BLaER1 (cell line): ENCODE data around the gene NIPAL1.

Experiments
- H3K27ac ChIP-seq: shearing (Covaris generic); formaldehyde crosslinking; 2 replicates; pipeline ENCODE4 v1.8.1; 2022
- H3K27me3 ChIP-seq: shearing (Covaris generic); formaldehyde crosslinking; 2 replicates; pipeline ENCODE4 v1.8.1; 2022
- H3K36me3 ChIP-seq: shearing (Covaris generic); formaldehyde crosslinking; 2 replicates; pipeline ENCODE4 v1.8.1; 2022
- H3K4me1 ChIP-seq: shearing (Covaris generic); formaldehyde crosslinking; 2 replicates; pipeline ENCODE4 v1.8.1; 2022
- H3K4me2 ChIP-seq: shearing (Covaris generic); formaldehyde crosslinking; 2 replicates; pipeline ENCODE4 v1.8.1; 2022
- H3K4me3 ChIP-seq: shearing (Covaris generic); formaldehyde crosslinking; 2 replicates; pipeline ENCODE4 v1.8.1; 2022
- H3K9ac ChIP-seq: shearing (Covaris generic); formaldehyde crosslinking; 2 replicates; pipeline ENCODE4 v1.8.1; 2022
- H3K9me3 ChIP-seq: shearing (Covaris generic); formaldehyde crosslinking; 2 replicates; pipeline ENCODE4 v1.8.1; 2022
- H4K20me1 ChIP-seq: shearing (Covaris generic); formaldehyde crosslinking; 2 replicates; pipeline ENCODE4 v1.8.1; 2022
- Cebpa-rat ChIP-seq: shearing (Covaris generic); IDR thresholded peaks from 2 replicates; pipeline ENCODE4 v1.8.1; 2022

The NIPAL1 gene

GRCh38 chr4:48074657-48075056 is 58.1 kb downstream of the NIPAL1 start:
- H3K4me3 ChIP-seq, result no peak overlapping the region
- H3K27ac ChIP-seq, result no peak overlapping the region
- no peak overlapping the region for H3K9ac ChIP-seq
- H3K36me3 ChIP-seq, result no peaks in the 10 kb centered on the region; the same call in 1 of the 2 replicates
- no peak for TF ChIP-seq Cebpa-rat
- H3K27me3 ChIP-seq, result no peaks in the 10 kb centered on the region
- H3K4me2 ChIP-seq, result no peak overlapping the region
- peaks cover 7% of the 10 kb centered on the region for H3K4me1 ChIP-seq
- no peaks in the 10 kb centered on the region for H4K20me1 ChIP-seq
- H3K9me3 ChIP-seq, result no peaks in the 10 kb centered on the region

DNA sequence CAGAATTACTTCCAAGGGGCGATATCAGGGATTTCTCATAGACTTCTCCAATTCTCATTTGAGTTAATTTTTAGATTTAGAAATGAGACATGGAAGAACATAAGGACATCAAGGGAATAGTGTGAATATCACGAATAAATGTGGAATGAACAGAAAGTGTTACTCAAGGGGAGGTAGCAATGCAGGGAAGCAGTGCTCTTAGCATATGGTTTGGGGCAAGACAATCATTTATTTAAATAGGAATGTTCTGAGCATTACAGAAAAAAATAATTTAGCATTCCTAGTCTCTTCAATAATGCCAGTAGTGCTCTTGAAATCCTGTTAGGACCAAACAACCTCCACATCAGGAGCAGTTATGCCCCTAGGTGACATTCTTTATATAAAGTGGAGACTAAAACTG is 61.9 kb downstream of the NIPAL1 start:
- Histone ChIP-seq H4K20me1 (no peaks in the 10 kb centered on the region), H3K27me3 (no peaks in the 10 kb centered on the region), H3K4me1 (peaks cover 6% of the 10 kb centered on the region), H3K4me2 (no peak overlapping the region), H3K9me3 (no peaks in the 10 kb centered on the region), H3K4me3 (no peak overlapping the region), H3K9ac (no peak overlapping the region), H3K36me3 (no peaks in the 10 kb centered on the region), H3K27ac (no peak overlapping the region)
- no peak for TF ChIP-seq Cebpa-rat

DNA sequence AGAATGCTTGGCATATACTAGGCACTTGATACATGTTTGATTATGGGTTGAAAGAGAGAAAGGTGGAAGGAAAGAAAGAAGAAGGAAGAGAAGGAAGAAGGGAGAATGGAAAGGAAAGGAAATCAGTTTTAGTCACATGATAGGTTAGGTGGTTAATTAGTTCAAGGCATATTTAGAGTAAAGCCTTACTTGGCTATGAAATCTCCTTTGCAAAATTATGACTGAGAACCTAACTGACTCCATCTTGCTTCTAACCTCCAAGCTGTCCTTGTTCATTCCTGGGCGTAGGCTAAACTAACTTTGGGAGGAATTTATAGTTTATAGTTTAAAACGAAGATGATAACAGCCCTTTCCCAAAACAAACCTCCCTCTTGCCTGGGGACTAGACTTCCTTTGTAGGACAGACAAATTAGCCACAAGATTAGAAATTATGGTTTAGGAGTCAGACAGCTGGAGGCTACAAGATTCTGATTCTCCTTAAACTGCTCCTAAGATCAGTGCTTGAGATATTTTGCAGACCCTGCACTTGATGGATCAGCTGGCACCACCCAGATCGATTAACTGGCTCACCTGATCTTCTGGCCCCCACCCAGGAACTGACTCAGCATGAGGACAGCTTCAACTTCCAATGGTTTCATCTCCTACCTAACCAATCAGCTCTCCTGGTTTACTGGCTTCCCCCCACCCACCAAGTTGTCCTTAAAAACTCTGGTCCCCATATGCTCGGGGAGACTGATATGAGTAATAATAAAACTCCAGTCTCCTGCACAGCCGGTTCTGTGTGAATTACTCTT is 62.5 kb downstream of the NIPAL1 start:
- no peak overlapping the region for H3K27ac ChIP-seq
- no peak overlapping the region for H3K4me2 ChIP-seq
- H3K36me3 ChIP-seq, result no peaks in the 10 kb centered on the region
- no peaks in the 10 kb centered on the region for H4K20me1 ChIP-seq
- TF ChIP-seq Cebpa-rat, result no peak
- H3K9me3 ChIP-seq, result no peaks in the 10 kb centered on the region
- H3K9ac ChIP-seq, result no peak overlapping the region
- H3K4me3 ChIP-seq, result no peak overlapping the region
- no peaks in the 10 kb centered on the region for H3K27me3 ChIP-seq
- H3K4me1 ChIP-seq, result no peaks in the 10 kb centered on the region

- Histone ChIP-seq H3K27me3 (no peaks in the 10 kb centered on the region), H3K9ac (no peak overlapping the region), H3K4me2 (no peak overlapping the region), H3K36me3 (no peaks in the 10 kb centered on the region), H3K27ac (no peak overlapping the region), H4K20me1 (no peaks in the 10 kb centered on the region), H3K4me1 (no peaks in the 10 kb centered on the region), H3K4me3 (no peak overlapping the region), H3K9me3 (no peaks in the 10 kb centered on the region)
- no peak for TF ChIP-seq Cebpa-rat
Measured at GRCh38 chr4:48079972-48080391, 63.4 kb downstream of the NIPAL1 start.

DNA sequence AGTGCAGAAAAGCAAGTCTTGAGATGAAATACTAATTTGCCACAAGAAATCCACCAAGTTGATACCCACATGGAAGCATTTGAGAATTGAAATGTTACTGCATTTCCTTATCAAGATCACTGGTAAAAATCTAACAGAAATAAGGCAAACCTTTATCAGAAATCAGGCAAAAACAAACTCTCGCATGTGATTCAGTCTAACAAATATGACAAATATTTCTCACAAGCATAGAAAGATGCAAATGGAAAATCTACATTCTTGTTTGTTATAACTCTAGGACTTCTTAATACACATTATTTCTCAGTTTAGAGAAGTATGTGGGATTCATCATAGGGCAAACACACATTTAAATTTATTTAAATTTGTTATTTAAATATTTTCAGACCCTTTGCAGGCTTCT is 64.6 kb downstream of the NIPAL1 start:
- Histone ChIP-seq H3K4me3 (no peak overlapping the region), H3K4me2 (no peak overlapping the region), H4K20me1 (no peaks in the 10 kb centered on the region), H3K36me3 (peaks cover 6% of the 10 kb centered on the region; the same call in 1 of the 2 replicates), H3K9ac (no peak overlapping the region), H3K9me3 (no peaks in the 10 kb centered on the region), H3K27me3 (no peaks in the 10 kb centered on the region), H3K27ac (no peak overlapping the region), H3K4me1 (no peaks in the 10 kb centered on the region)
- TF ChIP-seq Cebpa-rat, result no peak

DNA sequence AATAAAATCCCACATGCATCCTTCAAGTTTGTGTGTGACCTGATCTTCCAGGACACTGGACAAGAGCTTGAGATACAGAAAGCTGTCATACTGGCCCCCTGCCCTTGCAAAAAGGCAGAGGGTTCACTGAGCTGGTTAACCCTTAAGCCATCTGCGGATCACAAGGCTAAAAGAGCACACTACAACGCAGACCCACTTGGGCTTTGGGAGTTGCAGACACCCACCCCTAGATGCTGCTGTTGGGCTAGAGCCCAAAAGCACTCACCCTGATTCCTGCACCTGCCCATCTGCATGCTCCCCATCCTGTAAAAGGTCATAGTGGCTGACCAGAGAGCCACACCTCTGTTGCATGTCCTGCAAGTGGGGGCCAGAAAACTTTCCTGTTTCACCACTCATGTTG is 66.4 kb downstream of the NIPAL1 start:
- no peaks in the 10 kb centered on the region for H4K20me1 ChIP-seq
- TF ChIP-seq Cebpa-rat, result no peak
- H3K9ac ChIP-seq, result no peak overlapping the region
- peaks cover 8% of the 10 kb centered on the region; the same call in 1 of the 2 replicates for H3K36me3 ChIP-seq
- no peaks in the 10 kb centered on the region for H3K9me3 ChIP-seq
- H3K4me1 ChIP-seq, result no peaks in the 10 kb centered on the region
- H3K27ac ChIP-seq, result no peak overlapping the region
- no peak overlapping the region for H3K4me2 ChIP-seq
- H3K4me3 ChIP-seq, result no peak overlapping the region
- no peaks in the 10 kb centered on the region for H3K27me3 ChIP-seq

DNA sequence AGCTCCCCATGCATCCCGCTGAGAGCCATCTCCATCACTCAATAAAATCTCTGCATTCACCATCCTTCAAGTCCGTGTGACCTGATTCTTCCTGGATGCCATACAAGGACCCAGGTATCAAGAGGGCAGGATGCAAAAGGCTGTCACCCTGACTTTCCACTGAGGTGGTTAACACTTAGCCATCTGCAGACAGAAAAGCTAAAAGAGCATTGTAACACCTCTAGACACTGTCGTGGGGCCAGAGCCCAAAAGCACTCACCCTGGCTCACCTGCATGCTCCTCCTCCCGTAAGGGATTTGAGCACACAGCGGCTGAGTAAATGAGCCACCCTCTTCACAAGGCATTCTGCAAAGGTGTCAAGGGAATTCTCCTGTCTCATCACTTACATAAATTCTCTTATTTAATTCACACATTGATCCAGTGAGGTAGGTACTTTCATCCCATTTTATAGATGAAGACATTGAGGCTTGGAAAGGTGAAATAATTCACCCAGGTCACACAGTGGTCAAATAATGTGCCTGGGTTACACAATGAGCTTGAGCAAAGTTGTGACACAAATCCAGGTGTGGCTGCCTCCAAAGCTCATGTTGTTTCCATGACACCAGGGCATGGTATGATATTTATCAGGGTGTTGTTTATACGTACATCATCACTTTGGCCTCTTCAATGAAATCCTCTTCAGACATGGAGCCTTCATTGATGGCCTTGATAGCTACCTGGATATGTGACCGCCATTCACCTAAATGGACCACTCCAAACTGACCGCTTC is 69.4 kb downstream of the NIPAL1 start:
- Histone ChIP-seq H3K4me1 (no peaks in the 10 kb centered on the region), H3K9ac (no peak overlapping the region), H3K36me3 (peaks cover 8% of the 10 kb centered on the region; the same call in 1 of the 2 replicates), H4K20me1 (no peaks in the 10 kb centered on the region), H3K27ac (no peak overlapping the region), H3K9me3 (no peaks in the 10 kb centered on the region), H3K4me3 (no peak overlapping the region), H3K27me3 (no peaks in the 10 kb centered on the region), H3K4me2 (no peak overlapping the region)
- no peak for TF ChIP-seq Cebpa-rat
